HG02943 (cell line): ENCODE results near the gene CFAP53.
"Not testable (repeated sequence)": the region's sequence is repeated elsewhere in the genome, so short reads cannot be mapped to it uniquely, and the experiment has no call there.

ENCODE experiments used
- ATAC-seq: cut with Tn5 transposase; IDR thresholded peaks from one replicate; pipeline ENCODE4 v1.9.1; 2021; ENCODE audit warnings: mild to moderate bottlenecking, low read depth, moderate library complexity; ENCODE audit not compliant: unreplicated experiment

Gene CFAP53

GRCh38 chr18:50274044-50274442, 7.7 kb upstream of the CFAP53 start:
- ATAC-seq, result no peak

GRCh38 chr18:50273203-50274043, 7.1 kb upstream of the CFAP53 start:
- no peak for ATAC-seq

- no peak for ATAC-seq
Measured at GRCh38 chr18:50272568-50272967, 6.3 kb upstream of the CFAP53 start.

GRCh38 chr18:50268022-50268747, 1.9 kb upstream of the CFAP53 start:
- ATAC-seq, result peak; percentile 87

- ATAC-seq, result no peak
Measured at GRCh38 chr18:50262977-50263376, 3.3 kb downstream of the CFAP53 start.

GRCh38 chr18:50250935-50251334, 15.4 kb downstream of the CFAP53 start:
- no peak for ATAC-seq

GRCh38 chr18:50249576-50249975, 16.7 kb downstream of the CFAP53 start:
- no peak for ATAC-seq

GRCh38 chr18:50247561-50247960, 18.7 kb downstream of the CFAP53 start:
- no peak for ATAC-seq

- ATAC-seq, result not testable (repeated sequence)
Measured at GRCh38 chr18:50241768-50242167, 24.5 kb downstream of the CFAP53 start.

- ATAC-seq, result no peak
Measured at GRCh38 chr18:50240080-50240563, 26.2 kb downstream of the CFAP53 start.

- ATAC-seq, result no peak
Measured at GRCh38 chr18:50232419-50232818, 33.9 kb downstream of the CFAP53 start.

GRCh38 chr18:50231621-50232020, 34.7 kb downstream of the CFAP53 start:
- ATAC-seq, result no peak

- ATAC-seq, result not testable (repeated sequence)
Measured at GRCh38 chr18:50220249-50220648, 46.0 kb downstream of the CFAP53 start.

- ATAC-seq, result peak; percentile 53
Measured at GRCh38 chr18:50218432-50219197, 47.7 kb downstream of the CFAP53 start.

GRCh38 chr18:50209311-50209710, 57.0 kb downstream of the CFAP53 start:
- ATAC-seq, result no peak

- ATAC-seq, result no peak
Measured at GRCh38 chr18:50207722-50208121, 58.6 kb downstream of the CFAP53 start.

- no peak for ATAC-seq
Measured at GRCh38 chr18:50203801-50204604, 62.3 kb downstream of the CFAP53 start.

GRCh38 chr18:50201476-50202018, 64.7 kb downstream of the CFAP53 start:
- ATAC-seq, result no peak

GRCh38 chr18:50199921-50200320, 66.4 kb downstream of the CFAP53 start:
- ATAC-seq, result no peak

GRCh38 chr18:50199346-50199855, 66.9 kb downstream of the CFAP53 start:
- no peak for ATAC-seq
